ENCODE results near the gene MVB12B.

DNA sequence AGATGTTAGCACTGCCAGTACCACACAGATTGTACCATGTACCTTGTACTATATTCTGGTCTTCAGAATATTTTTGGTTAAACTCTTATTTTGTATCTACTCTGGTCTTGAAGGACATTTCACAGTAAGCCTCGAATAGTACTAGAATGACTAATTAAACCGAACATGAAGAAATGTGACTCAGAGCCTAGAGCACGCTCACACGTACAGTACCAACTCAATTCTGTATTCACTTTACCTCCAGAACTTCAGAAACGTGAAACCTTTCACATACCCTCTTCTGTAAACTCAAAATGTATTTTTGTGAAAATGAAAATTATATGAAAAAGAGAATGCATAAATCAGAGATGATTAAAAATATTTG, 112.8 kb downstream of the MVB12B start:
- TF ChIP-seq, protein P1, sequence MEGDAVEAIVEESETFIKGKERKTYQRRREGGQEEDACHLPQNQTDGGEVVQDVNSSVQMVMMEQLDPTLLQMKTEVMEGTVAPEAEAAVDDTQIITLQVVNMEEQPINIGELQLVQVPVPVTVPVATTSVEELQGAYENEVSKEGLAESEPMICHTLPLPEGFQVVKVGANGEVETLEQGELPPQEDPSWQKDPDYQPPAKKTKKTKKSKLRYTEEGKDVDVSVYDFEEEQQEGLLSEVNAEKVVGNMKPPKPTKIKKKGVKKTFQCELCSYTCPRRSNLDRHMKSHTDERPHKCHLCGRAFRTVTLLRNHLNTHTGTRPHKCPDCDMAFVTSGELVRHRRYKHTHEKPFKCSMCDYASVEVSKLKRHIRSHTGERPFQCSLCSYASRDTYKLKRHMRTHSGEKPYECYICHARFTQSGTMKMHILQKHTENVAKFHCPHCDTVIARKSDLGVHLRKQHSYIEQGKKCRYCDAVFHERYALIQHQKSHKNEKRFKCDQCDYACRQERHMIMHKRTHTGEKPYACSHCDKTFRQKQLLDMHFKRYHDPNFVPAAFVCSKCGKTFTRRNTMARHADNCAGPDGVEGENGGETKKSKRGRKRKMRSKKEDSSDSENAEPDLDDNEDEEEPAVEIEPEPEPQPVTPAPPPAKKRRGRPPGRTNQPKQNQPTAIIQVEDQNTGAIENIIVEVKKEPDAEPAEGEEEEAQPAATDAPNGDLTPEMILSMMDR (IDR thresholded peaks at IDR 0.05): no peak
- no peak for TF ChIP-seq POLR2A (IDR thresholded peaks at IDR 0.05)
